Effector CD8-positive, alpha-beta T cell (primary cell): Measurements from ENCODE around the gene CIB4.
"Not testable (repeated sequence)": the region's sequence is repeated elsewhere in the genome, so short reads cannot be mapped to it uniquely, and the experiment has no call there.

Source experiments
- DNase-seq: peaks from one replicate; lab custom pipeline; 2025; lab: John Stamatoyannopoulos, UW

The CIB4 gene

GRCh38 chr2:26568076-26568890 is 72.9 kb downstream of the CIB4 start:
- DNase-seq: no peak

DNA sequence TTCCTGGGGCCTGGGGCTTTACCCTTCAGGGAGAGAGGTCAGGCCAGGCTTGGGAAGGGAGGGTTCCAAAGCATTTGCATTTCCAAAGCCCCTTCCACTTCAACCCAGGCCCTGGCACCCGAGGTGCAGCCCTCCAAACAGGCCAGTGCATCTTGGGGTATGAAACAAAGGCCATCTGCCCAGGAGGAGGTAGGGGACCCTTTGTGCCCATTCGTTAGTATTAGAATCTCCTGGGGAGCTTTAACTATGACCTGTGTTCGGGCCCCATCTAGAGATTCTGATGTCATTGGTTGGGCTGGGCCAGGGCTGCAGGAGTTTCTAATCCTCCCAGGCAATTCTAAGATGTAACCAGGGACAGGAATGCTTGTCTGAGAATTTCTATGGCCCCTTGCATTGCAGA is 73.6 kb downstream of the CIB4 start:
- no peak for DNase-seq

DNA sequence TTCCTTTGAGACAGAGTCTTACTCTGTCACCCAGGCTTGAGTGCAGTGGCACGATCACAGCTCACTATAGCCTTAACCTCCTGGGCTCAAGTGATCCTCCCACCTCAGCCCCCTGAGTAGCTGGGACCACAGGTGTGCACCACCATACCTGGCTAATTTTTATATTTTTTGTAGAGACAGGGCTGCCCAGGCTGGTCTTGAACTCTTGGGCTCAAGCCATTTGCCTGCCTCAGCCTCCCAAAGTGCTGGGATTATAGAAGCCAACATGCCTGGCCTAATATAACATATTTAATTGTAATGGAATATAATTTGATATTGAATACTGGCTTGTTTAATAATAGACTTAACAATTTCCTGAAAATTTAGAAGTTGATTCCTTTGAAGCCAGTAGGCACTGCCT is 74.4 kb downstream of the CIB4 start:
- not testable (repeated sequence) for DNase-seq

GRCh38 chr2:26566081-26566375 is 75.1 kb downstream of the CIB4 start:
- DNase-seq: no peak

GRCh38 chr2:26564121-26564644 is 77.0 kb downstream of the CIB4 start:
- DNase-seq: no peak

DNA sequence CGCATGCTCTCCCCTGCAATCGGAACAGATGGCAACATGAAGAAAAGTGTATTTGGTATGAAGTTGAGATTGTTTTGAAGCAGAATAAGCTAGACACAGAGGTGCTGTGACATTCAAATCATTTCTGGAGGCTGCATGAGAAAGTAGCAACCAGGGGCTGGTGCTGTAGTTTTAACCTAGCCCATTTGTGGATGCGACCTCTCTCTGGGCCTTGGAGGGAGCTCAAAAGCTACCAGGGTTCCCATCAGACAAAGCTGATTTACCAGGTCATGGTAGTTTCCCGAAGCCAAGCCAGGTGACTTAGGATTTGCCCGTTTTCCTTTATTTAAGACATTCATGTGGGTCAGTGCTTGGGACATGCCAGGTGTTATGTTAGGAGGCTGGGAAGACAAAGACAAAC is 77.5 kb downstream of the CIB4 start:
- no peak for DNase-seq

DNA sequence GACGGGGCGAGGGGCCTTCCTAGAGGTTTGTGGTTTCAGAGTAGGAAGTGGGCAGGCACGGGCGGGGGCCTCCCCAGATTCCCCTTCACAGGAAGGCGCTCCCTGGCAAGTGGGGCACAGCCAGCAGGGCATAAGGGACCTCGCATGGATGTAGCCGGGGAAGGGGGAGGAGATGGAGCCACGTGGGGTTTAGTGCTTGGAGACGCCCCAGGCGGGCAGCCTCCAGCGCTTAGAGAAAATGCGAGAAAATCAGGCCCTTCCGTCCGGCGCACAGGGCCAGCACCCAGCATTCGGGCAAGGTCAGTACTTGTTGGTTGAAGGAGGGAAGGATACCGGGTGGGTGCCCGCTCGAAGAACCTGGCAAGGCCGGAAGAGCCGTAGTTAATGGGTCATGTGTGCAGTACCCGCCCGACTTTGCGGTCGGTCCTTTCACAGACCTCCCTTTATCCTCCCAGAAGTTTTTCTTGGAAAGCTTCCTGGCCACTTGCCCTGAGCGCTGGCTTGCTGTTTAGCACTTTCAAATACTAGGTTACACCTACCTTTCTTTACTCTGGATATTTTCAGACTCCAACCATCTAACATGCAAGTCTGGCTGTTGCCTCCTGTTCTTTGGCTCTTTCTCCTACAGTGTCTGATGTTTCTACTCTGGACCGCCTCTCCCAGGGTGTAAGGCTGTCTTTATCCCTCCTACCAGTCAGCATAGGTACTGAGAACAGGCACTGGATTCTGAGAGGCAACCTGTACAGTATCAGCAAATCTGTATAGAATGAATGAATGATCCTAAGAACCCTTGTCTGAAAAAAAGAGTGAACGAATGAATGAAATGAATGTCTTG is 78.1 kb downstream of the CIB4 start:
- DNase-seq: no peak

DNA sequence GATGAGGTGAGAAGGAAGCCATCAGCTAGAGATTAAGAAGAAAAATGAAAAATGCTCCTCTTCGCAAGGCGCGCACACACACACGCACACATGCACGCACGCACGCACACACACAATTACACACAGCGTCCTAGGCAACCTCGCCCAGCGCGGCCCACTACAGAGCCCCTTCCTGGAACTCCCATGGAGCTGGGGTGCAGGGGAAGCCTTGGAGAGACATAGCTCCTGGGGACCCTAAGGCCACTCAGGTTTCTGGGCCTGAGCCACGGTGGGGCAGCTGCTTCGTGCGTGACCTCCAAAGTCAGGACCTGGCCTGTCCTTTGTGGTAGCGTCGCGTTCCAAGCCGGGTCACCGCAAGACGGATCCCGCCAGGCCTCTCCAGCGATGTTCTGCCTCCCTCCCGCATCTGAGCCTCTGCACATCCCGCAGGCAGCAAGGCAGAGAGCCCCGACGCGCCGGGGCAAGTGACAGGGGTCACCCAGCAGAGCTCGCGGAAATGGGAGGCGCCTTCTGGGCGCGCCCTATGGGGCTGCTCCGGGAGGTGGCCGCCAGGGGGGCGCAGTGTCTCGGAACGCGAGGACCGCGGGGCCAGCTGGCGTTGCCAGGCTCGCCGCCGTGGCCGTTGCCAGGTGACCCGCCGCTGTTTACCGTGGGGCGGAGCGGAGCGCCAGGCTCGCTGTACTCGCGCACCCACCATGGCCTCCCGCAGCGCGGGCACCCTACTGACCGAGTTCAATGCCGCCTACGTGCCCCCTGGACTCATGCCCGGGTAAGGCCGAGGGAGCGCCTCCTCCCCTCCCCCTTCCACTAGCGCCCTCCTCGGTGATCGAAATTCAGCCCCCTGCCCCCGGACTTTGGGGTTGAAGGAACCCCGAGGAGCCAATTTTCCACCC is 79.0 kb downstream of the CIB4 start:
- no peak for DNase-seq

DNA sequence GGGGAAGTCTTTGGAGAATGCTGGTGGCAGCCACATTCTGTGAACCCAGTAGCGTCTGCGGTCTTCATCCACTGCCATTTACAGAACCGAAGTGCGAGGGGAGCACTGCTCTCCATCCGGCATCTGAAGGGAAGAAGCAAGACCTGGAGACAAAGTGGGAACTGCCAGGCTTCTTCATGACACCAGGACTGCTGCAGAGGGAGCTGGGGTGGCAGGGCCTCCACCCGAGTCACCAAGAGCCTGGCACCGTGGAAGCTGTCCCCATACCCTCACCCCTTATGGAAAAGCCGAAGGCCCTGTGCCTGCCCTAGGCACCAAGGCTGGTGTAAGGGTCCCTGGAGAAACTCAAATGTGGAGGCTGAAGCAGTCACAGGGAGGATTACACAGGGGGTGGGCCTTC is 79.8 kb downstream of the CIB4 start:
- DNase-seq: no peak

GRCh38 chr2:26560892-26561291 is 80.3 kb downstream of the CIB4 start:
- DNase-seq: no peak

GRCh38 chr2:26559556-26559955 is 81.6 kb downstream of the CIB4 start:
- DNase-seq: no peak

DNA sequence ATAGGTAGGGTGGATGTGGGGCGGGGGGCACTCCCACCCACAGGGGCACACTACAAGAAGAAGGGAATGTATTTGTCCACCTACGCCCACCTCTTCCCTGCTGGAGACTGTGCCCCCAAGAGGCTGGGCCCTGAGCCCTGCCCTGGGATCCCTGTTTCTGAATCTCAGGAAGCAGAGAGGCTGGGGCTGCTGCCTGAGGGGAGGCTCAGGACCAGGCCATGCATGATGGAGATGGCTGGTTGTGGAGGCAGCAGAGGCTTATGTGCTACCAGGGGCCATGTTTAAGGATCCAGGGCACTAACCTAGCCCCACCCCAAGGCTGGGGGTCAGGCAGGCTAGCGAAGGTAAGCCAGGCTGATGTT is 82.1 kb downstream of the CIB4 start:
- no peak for DNase-seq

- no peak for DNase-seq
Measured at GRCh38 chr2:26558271-26559043, 82.7 kb downstream of the CIB4 start.

- no peak for DNase-seq
Measured at GRCh38 chr2:26557244-26557925, 83.8 kb downstream of the CIB4 start.

DNA sequence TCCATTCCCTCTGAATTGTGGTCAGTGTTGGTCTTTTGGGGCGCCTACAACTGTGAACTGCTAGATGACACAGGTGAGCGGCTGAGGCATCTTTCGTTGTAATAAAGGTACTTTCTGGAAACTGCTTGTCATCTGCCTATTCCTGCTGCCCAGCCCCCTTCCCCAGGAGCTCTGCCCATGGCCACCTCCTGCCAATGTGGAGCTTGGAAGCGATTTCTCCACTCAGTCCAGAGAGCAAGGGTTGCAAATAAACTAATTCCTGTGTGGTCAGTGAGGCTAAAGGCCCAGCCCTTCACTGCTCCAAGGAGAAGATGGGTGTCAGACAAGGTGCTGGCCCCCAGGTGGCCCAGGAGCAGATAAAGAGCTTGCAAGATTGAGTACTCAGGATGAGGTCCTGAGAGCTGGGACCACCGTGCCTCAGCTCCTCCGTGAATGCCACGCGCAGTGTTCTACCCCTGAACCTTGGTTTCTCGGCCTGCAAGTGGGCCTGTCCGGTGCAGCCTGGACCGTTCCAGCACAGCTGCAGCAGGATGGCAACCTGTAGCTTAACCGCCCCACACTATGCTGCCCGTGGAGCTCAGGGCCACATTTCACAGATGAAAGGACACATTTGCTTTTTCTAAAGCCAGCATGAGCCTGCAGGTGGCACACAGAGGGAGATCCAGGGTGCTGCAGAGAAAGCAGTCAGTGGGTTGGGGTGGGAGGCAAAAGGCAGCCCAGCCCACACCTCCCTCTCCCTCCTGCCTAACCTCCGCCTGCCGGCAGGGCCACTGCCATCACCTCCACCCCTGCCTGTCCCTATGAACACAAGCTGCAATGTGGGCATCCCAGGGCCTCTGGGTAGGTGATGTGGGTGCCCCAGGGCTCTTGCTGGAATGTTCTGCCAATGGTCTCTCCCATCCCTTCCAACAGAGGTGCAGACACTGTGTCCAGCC is 84.6 kb downstream of the CIB4 start:
- DNase-seq: no peak

DNA sequence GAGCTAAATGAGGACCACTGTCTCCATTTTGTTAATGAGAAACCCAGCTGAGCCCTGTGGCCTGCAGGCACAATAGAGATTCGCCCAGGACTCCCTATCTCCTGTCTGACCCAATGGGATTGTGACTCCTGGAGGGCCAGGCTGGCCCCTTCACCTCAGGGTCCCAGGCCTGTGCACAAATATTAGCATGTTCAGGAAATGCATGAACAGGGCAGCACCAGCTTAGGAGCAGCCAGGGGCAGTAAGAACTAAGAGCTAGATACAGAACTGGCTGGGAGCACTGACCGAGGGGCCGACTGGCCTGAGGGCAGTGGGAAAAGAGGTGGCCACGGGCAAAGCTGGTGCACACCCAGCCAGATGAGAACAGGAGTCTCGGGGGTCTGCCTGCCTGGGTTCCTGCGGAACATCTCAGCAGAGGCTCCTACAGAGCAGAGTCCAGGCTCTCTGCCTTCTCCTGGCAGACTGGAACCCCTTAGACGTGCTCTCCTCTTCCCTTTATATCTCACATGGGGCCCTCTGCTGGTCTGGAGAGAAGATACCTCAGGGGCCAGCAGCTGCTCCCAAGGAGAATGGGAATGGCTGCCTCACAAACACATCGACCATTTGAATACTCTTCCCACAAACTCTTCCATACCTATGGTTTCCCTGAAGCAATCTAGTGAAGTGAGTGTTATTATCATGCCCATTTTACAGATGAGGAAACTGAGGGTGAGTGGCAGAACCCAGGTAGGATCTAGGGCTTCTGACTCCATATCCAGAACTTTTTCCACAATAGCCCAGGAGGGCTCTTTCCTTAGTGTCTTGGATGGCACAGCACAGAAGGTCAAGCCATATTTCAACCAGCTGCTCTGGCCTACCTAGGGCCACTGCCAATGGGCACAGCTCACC is 85.7 kb downstream of the CIB4 start:
- no peak for DNase-seq

DNA sequence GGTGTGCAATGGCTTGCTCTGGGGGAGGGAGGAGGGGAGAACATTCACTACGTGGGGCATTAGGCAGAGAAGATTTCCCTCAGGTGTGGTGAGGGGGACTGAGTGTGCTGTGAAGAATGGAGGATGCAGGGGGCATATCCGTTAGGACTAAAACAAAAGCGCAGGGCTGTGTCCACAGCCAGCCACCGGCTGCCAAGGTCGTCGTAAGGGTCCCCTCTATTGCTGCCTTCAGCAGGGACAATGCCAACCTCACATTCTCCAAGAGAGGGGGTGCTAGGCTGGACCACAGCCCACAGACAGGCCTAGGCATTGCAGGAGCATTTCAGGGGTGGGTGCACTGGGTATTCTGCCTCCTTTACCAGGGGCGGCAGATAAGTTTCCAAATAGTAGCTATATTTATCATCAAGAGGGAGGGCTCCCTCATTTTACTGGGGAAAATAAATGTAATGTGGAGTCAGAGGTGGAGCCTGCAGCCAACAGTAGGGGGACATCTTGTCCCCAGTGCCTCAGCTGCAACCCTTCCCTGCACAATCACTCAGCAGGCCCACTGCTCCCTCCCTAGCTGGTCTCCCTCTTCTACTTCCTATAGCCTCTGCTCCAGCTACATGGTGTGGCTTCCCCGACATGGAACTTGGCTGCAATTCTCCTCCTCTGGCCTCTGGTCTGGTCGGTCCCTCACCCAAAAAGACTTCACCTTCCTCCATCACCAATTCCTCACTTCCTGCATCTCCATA is 88.4 kb downstream of the CIB4 start:
- no peak for DNase-seq
